Brain microvascular endothelial cell (primary cell): ENCODE data around the gene CRYL1.

ENCODE experiments used
- DNase-seq: peaks from one replicate; pipeline ENCODE4 v3.0.0-alpha.2; 2020
- H3K27ac ChIP-seq: fragments of 250-450 bp; sonication (Bioruptor Pico); 2 replicates; pipeline ENCODE4 v1.5.1; 2020; ENCODE audit warnings: mild to moderate bottlenecking, moderate library complexity
- H3K27me3 ChIP-seq: fragments of 250-450 bp; sonication (Bioruptor Pico); replicated peaks from 2 replicates; pipeline ENCODE4 v1.5.1; 2020; ENCODE audit warnings: mild to moderate bottlenecking
- H3K36me3 ChIP-seq: fragments of 250-450 bp; sonication (Bioruptor Pico); replicated peaks from 2 replicates; pipeline ENCODE4 v1.5.1; 2020; ENCODE audit warnings: mild to moderate bottlenecking
- H3K4me3 ChIP-seq: 2 replicates; pipeline ENCODE4 v1.5.1; 2011; ENCODE audit warnings: low read depth, mild to moderate bottlenecking, control low read depth, low read length, moderate library complexity
- in situ Hi-C: cut with HindIII; loops from 2 replicates; pipeline ENCODE4 v1.10.0; 2017; ENCODE audit warnings: low sequenced_read_pairs, low pct_ligation_motif_present
- TF ChIP-seq, protein P1 (sequence below): IDR thresholded peaks from 2 replicates; pipeline ENCODE4 v1.5.1; 2011; ENCODE audit warnings: low read depth, mild to moderate bottlenecking, moderate library complexity, low read length, control low read depth, inconsistent platforms; ENCODE audit errors: missing control alignments

Gene CRYL1

DNA sequence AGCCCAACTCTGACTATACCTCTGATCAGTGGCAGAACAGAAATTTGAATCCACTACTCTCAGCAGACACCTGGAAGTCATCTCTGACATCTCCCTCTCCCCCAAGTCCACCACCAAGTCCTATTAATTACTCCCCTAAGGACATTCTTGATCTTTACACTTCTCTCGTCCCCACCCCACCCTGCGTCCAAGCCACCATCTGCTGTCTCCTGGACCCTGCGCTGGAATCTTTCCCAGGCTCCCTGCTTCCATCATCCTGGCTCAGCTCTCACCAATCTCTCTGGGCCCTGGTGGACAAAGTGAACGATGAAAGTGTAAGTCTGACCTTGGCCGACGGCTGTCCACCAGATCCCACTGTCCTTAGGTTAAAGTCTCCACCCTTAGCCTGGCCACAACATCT is 147.9 kb downstream of the CRYL1 start:
- TF ChIP-seq, protein P1, sequence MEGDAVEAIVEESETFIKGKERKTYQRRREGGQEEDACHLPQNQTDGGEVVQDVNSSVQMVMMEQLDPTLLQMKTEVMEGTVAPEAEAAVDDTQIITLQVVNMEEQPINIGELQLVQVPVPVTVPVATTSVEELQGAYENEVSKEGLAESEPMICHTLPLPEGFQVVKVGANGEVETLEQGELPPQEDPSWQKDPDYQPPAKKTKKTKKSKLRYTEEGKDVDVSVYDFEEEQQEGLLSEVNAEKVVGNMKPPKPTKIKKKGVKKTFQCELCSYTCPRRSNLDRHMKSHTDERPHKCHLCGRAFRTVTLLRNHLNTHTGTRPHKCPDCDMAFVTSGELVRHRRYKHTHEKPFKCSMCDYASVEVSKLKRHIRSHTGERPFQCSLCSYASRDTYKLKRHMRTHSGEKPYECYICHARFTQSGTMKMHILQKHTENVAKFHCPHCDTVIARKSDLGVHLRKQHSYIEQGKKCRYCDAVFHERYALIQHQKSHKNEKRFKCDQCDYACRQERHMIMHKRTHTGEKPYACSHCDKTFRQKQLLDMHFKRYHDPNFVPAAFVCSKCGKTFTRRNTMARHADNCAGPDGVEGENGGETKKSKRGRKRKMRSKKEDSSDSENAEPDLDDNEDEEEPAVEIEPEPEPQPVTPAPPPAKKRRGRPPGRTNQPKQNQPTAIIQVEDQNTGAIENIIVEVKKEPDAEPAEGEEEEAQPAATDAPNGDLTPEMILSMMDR: no peak

DNA sequence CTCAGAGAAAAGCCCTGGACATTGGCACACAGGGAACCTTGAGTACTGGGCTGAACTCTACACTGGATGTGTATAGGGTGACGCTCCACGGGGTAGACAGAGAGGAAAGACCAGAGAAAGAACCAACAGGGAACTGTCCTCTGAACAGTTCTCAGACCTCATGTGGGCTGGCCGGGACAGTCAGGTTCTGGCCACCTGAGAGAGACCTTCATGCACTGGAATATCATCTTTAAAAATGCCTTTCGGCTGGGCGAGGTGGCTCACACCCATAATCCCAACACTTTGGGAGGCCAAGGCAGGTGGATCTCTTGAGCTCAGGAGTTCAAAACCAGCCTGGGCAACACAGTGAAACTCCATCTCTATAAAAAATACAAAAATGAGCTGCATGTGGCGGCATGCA is 149.8 kb downstream of the CRYL1 start:
- in situ Hi-C loops: no loop called here
- Histone ChIP-seq H3K27me3 (peaks cover 5% of the 10 kb centered on the region), H3K4me3 (no peak overlapping the region), H3K27ac (no peak overlapping the region), H3K36me3 (no peaks in the 10 kb centered on the region)
- TF ChIP-seq, protein P1: no peak
- DNase-seq: no peak

More for the DNA sequence above, 147.9 kb downstream of the CRYL1 start:
- DNase-seq: no peak
- H3K27me3 ChIP-seq: peaks cover 7% of the 10 kb centered on the region
- in situ Hi-C loops: no loop called here
- no peak overlapping the region for H3K4me3 ChIP-seq
- no peak overlapping the region for H3K27ac ChIP-seq
- no peaks in the 10 kb centered on the region for H3K36me3 ChIP-seq

DNA sequence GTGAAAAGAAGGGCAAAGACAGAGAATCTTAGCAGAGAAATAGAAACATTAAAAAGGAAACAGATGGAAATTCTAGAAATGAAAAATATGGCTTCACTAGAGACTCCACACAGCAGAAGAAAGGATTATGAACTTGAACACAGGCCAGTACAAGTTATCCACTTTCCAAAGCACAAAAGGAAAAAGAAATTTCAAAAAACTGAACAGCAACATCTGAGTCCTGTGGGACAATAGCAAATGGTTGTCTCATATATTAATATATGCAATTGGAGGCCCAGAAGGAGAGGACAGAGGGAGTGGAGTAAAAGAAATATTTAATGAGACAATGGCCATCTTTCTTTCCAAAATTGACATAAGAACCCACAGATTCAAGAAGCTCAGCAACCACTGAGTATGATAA is 151.8 kb downstream of the CRYL1 start:
- no peak overlapping the region for H3K4me3 ChIP-seq
- TF ChIP-seq, protein P1: no peak
- in situ Hi-C loops: no loop called here
- no peak for DNase-seq
- peaks cover 5% of the 10 kb centered on the region for H3K27me3 ChIP-seq
- no peak overlapping the region for H3K27ac ChIP-seq
- no peaks in the 10 kb centered on the region for H3K36me3 ChIP-seq

DNA sequence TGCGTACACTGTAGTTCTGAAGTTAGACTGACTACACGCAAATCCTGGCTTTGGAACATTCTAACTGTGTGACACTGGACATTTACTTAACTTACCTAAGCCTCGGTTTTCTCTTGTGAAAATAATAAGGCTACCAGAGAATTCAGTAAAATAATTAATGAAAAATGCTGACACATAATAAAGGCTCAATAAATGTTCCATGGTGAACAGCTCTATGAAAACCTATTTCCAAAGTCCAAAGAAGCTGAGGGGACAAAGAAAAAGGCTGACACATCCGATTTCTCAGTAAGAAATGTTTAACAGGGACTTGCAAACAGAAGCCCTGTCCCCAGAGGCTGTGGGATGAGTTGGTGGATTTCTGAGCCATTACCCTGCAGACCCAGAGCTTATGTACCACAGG is 153.8 kb downstream of the CRYL1 start:
- peaks cover 5% of the 10 kb centered on the region for H3K27me3 ChIP-seq
- TF ChIP-seq, protein P1: no peak
- in situ Hi-C loops: no loop called here
- no peak overlapping the region for H3K27ac ChIP-seq
- H3K36me3 ChIP-seq: no peaks in the 10 kb centered on the region
- no peak for DNase-seq
- no peak overlapping the region for H3K4me3 ChIP-seq

DNA sequence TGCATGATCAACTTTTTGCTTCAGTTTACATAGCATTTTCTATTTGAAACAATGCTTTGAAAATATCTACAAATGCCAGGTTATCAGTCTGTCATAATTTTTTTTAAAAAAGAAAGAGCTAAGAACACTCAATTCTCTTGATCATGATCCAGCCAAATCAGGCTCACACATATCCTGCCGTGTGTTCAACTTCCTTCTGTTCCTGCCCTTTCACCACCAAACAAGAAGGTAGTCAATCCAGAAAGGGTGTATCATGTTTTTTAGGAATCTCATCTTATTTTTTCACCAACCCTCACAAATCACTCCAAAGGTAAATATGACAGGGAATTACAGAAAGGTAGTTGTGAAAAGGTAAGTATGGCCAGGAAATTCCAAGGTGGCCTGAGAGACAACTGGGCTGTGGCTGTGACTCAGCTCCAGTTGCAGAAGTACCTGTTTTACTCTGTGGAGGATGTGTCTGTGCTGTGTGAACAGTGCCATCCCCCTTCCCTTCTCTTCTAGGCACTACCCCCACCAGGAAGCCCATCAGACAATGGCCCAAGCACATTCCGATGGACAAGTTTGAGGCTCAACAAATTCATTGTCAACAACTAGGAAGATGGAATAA is 154.7 kb downstream of the CRYL1 start:
- Histone ChIP-seq H3K4me3 (no peak overlapping the region), H3K27me3 (peaks cover 5% of the 10 kb centered on the region), H3K36me3 (no peaks in the 10 kb centered on the region), H3K27ac (no peak overlapping the region)
- in situ Hi-C loops: no loop called here
- DNase-seq: no peak
- TF ChIP-seq, protein P1: no peak

DNA sequence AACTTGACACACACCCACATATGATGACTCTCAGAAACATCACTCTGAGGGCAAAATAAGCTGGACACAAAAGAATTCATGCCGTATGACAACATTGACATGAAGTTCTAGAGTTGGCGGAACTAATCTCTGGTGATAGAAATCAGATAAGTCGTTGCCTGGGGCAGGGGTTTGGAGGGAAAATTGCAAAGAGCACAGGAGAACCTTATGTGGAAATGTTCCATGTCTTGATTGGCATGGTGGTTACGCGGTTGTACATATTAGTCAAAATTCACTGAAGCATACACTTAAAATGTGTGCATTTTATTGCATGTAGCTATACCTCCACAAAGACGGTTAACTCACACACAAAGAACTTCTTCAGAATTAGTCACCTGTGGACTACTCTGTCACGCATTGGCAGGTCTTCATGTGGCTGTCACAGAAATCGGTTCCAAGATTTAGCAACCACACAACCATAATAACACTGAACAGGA is 155.7 kb downstream of the CRYL1 start:
- H3K27me3 ChIP-seq: peaks cover 5% of the 10 kb centered on the region
- in situ Hi-C loops: no loop called here
- no peaks in the 10 kb centered on the region for H3K36me3 ChIP-seq
- DNase-seq: no peak
- TF ChIP-seq, protein P1: no peak
- no peak overlapping the region for H3K4me3 ChIP-seq
- no peak overlapping the region for H3K27ac ChIP-seq
